HG02623 (cell line): ENCODE data around the gene UBR4.

ENCODE experiments used
- ATAC-seq: cut with Tn5 transposase; IDR thresholded peaks from one replicate; pipeline ENCODE4 v1.9.1; 2021; ENCODE audit warnings: moderate library complexity; ENCODE audit not compliant: unreplicated experiment

The UBR4 gene

DNA sequence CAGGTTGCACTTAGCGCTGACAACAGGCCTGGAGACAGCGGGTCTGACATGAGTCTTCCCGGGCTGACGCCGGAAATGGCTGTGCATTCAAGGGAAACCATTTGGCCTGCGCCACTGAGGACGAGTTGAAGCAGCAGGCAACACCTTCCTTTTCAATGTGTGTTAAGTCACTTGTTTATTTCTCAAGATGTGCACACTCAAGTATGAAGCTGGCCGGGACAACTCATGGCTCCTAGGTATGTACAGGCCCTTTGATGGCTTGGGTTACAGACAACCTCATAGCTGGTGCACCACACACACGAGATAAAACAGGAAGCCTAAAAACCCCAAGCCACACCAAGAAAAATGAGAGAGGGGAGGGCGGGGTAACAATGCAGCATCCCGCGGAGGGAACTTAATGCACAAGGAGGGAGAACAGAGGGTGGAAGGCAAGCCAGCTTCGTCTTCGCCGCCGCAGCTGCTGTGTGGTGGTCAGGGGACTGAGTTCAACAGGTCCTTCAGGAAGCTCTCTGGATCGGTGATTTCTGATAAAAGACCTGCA is 135.6 kb downstream of the UBR4 start:
- no peak for ATAC-seq

DNA sequence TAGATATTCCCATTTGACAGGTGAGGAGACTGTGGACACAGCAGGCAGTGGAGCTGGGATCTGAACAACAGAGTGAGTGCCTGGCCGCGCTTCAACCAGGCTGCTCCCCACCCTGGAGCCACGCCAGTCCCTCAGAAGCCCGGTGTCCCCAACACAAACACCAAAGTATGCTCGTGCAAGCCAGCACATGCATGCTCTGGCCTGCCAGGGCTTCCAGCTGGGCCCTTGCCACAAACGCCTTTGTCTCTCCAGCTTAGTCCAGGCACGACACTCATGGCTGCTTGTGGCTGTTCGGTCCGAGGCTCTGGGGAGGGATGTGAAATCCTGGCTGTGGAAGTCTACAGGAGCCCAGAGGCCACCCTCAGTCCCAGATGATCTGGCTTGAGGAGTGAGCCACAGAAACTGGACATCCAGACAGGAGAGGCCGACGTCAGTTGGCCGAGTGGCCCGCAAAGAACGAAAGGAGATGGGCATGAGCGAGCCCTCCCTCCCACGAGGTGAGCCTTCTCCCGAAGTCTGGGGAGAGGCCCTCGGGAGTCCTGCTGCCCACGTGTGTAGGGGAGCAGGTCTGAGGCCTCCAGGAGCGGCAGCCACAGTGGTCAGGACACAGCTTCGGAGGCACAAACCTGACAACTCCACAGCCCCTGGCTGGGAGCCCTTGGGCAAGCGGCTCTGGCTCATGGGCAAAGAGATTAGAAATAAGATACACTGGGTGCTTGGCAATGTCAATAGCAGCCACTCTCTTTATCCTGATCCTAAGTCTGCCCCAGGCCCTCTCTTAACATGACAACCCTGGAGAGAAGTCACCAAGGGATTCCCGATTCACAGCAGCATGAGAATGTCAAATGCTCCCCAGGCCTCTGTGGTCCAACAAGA is 136.5 kb downstream of the UBR4 start:
- no peak for ATAC-seq

DNA sequence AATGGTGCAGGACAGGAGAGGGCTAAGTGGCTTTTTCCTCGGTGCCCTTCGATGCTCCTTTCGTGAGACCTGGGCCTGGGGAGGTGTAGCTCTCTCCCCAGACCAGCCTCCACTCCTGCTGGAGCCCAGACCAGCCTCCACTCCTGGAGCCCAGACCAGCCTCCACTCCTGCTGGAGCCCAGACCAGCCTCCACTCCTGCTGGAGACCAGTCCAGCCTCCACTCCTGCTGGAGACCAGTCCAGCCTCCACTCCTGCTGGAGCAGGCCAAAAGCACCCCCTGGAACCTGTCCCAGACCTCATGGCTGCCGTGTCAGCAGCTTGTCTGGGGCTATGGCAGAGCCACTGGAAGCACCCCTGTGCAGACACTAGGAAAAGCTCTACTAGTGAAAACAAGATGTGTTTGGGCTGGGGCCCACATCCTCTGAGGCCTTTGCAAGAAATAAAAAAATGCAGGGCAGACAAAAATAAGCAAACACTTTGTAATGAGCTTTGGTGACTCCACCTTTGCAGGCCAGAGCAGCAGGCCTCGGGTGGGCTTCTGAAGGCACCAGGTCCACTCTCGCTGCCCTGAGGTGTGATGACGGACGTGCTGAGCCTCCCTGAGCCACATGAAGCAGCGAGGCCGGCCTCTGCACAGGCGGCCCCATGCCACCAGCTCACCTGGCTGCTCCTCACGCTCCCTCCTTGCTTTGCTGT is 137.6 kb downstream of the UBR4 start:
- ATAC-seq: no peak

DNA sequence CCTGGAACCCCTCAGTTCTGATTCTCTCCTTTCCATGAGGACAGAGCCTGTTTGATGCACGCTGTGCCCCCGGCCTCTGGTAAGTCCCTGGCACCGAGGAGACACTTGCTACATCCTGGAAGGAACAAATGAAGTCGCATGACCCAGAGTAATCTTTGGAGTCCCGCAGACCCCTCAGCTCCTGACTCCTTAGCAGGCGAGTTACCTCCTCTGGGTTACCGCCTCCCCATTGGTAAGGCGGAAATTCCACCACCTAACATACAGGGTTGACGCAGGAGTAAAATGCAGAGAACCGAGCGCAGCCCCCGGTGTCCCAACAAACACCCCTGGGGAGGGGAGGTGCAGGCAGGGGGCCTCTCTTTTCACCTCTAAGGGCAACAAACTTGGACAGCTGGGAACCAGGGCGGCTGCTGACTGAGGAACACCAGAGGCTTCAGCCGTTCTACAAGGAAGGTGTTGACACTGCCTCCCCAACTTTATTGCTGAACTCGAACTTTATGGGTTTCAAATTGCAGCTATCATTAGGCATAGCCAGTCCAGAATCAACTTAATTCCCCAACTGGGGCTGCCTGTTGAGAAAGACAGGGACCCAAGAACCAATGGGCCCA is 138.3 kb downstream of the UBR4 start:
- no peak for ATAC-seq

DNA sequence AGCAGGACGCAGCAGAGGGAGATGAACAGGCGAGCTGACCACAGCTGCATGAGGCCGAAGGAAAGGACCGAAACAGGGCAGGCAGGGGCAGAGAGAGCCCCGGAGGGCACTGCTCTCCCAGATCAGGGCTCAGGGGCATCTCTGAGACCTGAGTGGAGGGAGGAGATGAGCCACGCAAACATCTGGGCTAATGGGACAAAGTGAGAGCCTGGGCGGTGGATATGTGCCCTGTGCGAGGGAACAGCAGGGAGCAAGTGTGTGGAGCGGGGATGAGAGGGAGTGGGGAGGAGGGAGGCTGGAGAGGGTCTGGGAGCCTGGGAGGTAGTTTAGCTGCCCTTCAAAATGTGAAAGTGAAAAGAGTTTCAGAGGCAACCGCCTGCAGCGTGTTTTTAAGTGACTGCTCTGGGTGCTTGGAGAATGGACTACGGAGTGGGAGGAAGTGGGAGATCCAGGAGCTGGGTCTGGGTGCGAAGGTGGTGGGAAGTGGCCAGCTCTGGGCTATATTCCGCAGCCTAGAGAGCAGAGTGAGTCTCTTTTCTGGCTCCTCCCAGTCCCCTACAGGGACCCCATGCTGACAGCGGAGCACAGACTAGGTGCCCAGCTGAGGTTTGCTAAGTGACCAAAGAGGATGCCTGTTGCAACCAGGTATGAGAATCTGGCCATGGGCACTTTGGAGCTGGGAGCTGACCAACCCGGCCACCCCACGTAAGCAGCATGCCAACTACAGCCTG is 139.0 kb downstream of the UBR4 start:
- no peak for ATAC-seq

DNA sequence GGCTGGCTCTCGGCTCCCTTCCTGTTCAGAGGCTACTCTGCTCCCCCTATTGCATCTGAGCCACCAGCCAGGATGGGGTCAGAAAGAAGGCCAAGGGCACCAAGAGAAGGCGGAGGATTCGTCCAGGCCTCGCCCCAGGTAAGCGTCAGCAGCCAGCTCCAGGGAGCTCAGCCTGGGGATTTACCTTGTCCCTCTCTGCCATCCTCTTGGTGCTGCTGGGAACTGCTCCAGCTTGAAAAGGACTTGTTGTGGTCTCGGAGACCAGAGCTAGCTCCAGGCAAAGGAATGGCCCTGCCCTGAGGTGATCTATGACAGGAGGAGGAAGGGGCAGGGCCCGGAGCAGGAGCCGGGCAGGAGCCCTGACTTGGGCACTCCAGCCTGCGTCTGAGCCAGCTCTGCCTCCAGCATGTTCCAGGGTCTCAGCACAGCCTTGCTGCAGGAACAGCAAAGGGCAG is 139.8 kb downstream of the UBR4 start:
- no peak for ATAC-seq

DNA sequence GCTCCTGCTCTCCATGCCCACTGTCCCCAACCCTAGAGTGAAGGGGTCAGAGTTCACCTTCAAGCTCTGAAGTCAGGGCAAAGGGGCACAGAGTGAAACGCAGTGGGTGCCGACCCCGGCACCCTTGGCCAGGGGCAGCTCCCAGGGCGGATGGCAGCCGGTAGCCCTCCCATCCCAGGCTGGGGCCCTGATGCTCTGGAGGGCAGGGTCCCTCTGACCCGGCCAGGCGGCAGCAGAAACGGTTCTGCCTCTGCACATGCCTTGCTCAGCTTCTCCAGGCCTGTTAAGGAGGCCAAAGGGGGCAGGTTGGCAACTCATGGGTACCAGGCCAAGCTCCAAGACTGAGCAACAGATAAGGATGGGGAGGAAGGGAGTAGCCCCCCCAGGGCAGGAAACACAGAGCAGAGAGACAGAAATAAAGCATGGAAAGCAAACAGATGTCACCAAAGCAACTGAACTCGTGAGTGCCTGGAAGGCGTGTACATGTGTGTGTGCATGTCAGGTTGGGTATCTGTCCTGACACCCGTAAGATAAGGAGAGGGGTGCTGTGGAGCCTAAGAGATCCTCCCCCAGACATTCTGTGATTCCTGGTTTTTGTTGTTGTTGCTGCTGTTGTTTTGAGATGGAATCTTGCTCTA is 141.3 kb downstream of the UBR4 start:
- no peak for ATAC-seq

DNA sequence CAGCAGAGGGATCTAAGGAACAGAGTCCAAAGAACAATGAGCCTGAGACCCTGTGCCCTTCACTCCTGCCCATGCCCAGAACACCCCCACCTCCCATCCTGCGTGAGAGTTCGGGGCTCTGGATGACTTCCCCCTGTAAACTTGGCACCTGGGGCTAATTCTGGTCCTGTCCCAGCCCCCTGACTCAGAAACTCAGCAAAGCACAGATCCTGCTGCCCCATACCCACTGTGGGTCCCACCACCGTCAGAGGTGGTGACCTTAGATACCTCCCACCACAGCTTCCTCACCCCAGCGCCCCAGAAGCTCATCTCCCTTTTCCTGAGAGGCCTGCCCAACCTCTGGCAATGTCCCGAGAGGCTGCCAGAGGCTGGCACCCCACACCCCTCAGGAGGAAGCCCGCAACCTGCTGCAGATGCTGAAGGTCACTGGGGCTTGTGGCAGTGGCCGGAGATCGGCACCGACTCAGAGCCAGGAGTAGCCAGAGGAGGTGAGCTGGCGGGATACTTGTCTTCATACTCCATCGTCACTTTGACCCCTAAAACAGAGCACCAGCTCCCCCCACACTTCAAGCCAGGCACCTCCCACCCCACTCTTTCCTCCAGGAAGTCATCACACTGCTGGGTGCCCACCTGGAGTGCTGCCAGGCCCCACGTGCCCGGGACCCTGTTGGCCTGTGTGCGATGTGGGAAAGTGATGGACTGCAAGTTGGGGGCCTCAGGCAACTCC is 142.0 kb downstream of the UBR4 start:
- no peak for ATAC-seq

DNA sequence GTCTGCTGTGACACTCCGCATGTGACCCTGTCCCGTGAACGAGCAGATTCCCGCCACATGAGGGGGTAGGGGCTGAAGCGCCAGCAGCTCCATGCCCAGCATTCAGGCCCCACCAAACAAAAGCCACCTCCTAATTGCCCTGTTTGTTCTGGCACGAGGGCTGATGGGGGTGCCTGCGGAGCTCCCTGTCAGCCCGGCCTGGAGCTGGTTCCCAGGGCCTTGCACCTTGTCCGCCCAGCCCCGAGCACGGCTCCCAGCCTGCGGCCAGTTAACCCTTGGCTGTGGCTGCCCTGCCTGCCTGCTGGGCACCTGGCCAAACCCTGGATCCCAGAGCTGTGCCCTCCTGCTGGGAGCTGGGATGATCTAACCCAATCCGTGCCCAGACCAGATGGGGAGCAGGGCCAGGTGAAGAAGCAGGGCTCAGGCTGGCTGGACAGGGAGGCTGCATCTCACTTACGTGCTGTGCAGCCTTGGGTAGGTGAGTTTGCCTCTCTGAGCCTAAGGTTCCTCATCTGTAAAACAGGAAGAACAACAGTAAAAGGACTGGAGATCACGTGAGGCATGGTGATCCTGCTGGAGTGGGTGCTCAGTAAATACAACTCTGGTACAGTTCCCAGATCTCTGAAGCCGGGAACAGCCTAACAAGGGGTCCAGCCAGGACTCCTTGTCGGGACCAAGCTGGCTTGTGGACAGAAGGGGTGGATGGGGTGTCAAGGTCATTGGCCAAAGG is 142.7 kb downstream of the UBR4 start:
- ATAC-seq: no peak

DNA sequence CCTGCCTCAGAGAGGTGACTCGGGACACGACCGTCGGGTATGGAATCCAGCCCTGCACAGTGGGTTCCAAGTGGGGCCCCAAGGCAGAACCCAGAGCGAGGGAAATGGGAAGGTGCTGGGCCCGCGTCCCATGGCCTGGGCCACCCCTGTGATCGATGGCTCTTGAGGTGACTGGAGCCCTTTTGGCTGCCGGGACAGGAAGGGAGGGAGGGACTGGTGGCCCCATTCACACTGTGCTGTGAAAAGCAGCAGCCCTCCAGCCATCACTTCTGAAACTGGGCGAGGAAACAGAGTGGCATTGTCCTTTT is 143.2 kb downstream of the UBR4 start:
- ATAC-seq: no peak

DNA sequence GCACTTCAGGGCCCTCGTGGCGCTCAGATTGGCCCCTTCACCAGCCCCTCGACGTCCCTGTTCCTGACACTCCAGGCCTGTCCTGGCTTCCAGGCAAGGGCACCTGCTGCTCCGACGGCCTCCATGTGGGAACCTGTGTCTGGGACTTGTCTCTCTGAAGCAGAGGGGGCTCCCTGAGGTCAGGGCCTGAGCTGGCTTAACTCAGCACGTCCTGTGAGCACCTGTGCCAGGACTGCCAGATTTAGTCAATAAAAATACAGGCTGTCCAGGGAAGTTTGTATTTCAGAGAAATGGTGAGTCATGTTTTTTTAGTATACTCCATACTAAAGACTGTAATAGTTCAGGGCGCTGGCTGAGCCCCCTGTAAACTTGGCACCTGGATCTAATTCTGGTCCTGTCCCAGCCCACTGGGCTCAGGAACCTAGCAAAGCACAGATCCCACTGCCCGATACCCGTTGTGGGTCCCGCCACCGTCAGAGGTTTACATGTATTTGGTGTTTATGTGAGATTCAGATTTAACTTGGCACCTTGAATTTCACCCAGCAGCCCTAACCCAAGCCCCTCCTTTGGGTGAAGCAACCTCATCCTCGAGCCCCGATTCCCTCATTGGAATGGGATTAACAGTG is 143.7 kb downstream of the UBR4 start:
- no peak for ATAC-seq

DNA sequence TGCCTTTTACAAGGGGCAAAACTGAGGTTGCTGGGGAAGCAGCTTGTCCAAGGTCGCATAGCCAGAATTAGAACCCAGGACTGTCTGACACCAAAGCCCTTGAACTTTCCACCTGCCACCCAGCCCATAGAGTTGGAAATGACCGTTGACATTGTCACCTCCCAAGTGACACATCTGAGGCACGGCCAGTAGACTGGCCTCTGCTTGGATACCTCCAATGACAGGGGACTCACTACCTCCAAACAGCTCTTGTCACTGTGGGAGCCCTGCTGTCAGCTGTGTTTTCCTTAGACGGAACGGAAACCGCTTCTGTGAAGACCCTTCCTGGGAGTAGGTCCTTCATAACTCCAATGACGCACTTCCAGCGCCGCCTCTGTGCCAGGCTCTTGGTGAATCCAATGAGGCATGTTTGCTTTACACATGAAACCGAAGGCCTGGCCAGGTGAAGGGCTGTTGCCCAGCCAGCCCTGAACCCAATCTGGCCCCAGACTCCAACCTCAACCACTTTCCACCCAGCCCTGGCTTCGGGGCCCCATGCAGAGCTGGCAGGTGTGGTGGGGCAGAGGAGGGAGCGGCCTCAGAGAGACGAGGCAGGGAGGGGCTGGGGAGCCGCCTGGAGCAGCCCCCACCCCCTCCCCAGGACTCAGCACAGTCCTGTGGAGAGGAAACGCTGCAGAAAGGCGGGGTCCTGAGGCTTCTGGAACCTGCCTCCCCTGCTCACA is 144.4 kb downstream of the UBR4 start:
- no peak for ATAC-seq

DNA sequence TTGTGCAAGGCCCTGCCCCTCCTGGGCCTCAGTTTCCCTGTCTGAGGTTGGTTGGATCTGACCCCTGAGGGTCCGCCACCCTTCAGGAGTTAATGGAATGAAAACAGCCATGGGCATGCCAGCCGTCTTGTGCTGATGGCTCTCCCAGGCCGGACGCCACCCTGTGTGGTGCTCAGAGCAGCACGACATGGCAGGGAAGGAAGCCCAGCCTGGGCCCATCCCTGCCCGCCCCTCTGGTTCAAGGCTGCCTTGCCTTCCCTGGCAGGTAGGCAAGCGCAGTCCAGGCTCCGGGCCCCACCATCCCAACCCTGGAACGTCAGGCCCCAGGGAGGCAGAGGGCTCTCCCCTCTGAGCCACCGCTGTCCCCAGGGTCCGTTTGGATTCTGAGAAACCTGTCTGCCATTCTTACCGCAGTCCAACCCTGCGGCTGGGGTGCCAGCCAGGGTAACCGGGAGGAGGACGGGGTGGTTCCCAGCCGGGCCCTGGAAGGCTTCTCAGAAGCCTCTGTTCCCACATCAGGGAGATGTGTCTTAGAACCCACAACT is 145.1 kb downstream of the UBR4 start:
- no peak for ATAC-seq

DNA sequence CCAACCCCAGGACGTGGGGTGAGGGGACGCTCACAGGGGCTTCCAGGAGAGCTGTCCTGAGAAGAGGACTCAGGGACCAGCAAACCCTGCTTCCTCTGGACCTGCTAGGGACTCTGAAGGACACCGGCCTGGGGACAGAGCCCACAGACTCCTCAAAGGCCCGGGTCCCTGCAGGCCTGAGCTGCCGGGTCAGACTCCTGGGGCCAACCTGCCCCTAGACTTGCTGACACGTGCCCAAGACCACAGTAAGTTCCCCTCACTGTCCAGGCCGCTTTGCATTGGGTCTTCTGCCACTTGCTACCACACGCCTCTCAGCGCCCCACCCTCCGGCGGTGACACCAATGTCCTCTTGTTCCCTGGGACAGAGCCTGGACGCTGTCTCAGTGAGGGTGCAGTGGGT is 146.9 kb downstream of the UBR4 start:
- no peak for ATAC-seq

DNA sequence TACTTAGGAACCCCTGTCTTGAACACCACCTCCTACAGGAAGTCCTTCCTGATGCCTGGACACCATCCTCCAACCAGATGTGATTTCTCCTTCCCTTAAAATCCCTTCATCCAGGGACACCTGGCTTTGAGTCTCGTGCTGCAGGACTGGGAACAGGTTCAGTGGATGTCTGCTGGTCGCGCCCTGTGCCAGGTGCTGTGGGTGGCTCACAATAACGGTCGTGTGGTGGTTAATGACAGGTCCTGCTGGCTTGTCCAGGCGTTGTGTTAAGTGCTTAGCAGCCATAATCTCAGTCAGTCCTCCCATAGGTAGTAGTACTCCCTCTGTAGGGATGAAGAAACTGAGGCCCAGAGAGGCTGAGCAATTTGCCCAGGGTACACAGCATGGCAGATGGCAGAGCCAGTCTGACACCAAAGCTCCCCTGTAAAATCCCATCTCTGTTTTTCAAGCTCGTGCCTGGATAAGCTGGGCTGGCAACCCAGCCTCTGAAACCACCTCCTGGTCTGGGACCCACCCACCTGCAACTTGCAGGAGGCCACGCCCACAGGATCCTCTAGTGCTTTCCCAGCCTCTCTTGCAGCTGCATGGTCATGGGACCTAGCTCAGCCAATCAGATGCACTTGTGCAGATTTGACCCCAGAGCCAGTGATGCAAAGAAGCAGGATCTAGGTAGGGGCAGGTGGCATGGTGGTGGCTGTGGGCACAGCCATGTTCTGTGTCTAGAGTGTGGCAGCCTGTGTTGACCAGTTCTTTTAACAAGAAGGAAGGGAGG is 147.6 kb downstream of the UBR4 start:
- no peak for ATAC-seq

DNA sequence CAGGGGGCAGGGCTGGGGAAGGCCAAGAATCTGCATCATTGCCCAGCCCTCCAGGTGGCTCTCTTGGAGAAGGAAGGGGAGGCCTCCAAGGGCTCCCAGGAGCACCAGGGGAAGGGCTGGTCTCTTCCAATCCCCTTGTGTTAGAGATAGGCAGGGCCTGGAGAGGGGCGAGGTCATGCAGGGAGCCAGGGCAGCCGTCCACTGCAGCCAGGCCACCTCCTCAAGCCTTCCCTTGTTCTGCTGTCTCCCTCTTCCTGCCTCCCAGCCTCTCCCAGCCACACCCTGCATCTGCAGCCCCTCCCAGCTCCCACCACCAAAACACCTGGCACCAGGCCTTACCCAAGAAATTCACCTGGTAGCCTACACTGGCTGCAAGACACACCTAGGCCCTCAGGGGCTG is 148.3 kb downstream of the UBR4 start:
- no peak for ATAC-seq

DNA sequence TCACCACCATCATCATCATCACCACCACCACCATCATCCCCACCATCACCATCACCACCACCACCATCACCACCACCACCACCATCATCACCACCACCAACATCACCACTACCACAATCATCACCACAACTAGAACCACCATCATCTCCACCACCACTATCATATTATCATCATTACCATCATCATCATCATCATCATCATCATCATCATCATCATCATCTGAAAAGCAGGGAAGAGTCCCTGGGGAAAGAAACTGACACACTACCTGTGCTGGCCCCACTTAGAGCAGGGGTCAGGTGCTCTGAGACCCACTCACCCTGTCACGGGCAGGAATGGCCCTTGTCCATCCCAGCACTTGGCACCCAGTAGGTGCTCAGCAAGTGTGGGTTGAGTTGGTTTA is 148.7 kb downstream of the UBR4 start:
- ATAC-seq: no peak
